GM19240 (cell line): ENCODE measurements around the gene TEX13B.

Experiments
- DNase-seq: peaks from one replicate; pipeline ENCODE4 v3.0.0; 2011; ENCODE audit warnings: low spot score; ENCODE audit not compliant: insufficient read length

TEX13B gene

GRCh38 chrX:107940095-107940494 is 42.1 kb downstream of the TEX13B start:
- DNase-seq: no peak

DNA sequence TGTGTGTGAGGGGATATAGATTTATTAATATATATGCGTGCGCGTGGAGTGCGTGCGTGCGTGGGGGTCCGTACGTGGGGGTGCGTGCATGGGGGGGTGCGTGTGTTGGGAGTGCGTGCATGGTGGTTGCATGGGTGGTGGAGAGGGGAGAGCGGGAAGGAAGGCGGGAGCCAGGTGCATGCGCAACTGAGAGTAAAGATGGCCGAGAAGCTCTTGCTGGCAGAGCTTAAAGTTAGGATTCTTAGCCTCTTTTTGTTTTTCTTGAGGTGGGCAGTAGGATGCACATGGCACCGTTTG is 45.8 kb downstream of the TEX13B start:
- DNase-seq: no peak

GRCh38 chrX:107935664-107936433 is 46.3 kb downstream of the TEX13B start:
- no peak for DNase-seq

DNA sequence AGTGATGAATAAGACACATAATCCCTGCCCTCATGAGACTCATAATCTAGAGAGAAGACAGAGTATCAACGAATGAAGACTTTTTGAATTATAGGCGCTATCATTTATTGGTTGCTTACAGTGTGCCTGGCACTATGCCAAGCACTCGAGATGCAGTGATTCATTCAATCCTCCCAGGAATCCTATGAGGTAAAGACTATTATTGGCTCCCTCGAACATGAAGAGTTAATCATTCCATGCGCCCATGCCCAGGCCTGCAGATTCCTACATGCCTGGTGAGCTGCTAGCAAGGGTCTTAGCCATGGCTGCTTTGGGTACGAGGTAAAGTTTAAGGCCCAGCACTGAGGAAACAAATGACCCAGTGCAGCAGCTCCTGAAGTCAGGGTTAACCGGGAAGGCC is 47.0 kb downstream of the TEX13B start:
- DNase-seq: no peak

- no peak for DNase-seq
Measured at GRCh38 chrX:107934262-107934661, 47.9 kb downstream of the TEX13B start.
